GM23338 (cell line): ENCODE measurements around the gene DDX41.

Source experiments
- EZH2 ChIP-seq: fragments of 200-600 bp; sonication (generic); IDR thresholded peaks from one replicate; pipeline ENCODE4 v1.8.0; 2017; ENCODE audit warnings: antibody characterized with exemption, mild to moderate bottlenecking, low read depth; ENCODE audit not compliant: unreplicated experiment
- JUNB ChIP-seq: IDR thresholded peaks from one replicate; pipeline ENCODE4 v1.6.1; 2016; ENCODE audit warnings: antibody characterized with exemption; ENCODE audit not compliant: unreplicated experiment
- POLR2AphosphoS5 ChIP-seq: IDR thresholded peaks from 2 replicates; pipeline ENCODE4 v1.6.1; 2016; ENCODE audit warnings: antibody characterized with exemption, low read depth
- REST ChIP-seq: IDR thresholded peaks from one replicate; pipeline ENCODE4 v1.6.1; 2018; ENCODE audit warnings: antibody characterized with exemption; ENCODE audit not compliant: unreplicated experiment
- ZNF331 ChIP-seq: fragments of 250-450 bp; sonication (Bioruptor Pico); IDR thresholded peaks from 2 replicates; pipeline ENCODE4 v1.5.0; 2020; ENCODE audit warnings: low read depth, mild to moderate bottlenecking, moderate library complexity
- TF ChIP-seq, protein P1 (sequence below), 2 experiments: fragments of 200-600 bp in 1 of 2; sonication (generic) in 1 of 2; conservative IDR thresholded peaks; 2 replicates each; pipeline versions ENCODE4 v1.5.1 to v1.6.1; 2016 to 2017; ENCODE audit warnings: antibody characterized with exemption in 2 of 2, low read depth in 2 of 2, mild to moderate bottlenecking in 2 of 2, moderate library complexity in 1 of 2

GRCh38 chr5:177497292-177498012 lies 19.3 kb downstream of the DDX41 start, which contains the start of gene PDLIM7:
- TF ChIP-seq, protein P1, sequence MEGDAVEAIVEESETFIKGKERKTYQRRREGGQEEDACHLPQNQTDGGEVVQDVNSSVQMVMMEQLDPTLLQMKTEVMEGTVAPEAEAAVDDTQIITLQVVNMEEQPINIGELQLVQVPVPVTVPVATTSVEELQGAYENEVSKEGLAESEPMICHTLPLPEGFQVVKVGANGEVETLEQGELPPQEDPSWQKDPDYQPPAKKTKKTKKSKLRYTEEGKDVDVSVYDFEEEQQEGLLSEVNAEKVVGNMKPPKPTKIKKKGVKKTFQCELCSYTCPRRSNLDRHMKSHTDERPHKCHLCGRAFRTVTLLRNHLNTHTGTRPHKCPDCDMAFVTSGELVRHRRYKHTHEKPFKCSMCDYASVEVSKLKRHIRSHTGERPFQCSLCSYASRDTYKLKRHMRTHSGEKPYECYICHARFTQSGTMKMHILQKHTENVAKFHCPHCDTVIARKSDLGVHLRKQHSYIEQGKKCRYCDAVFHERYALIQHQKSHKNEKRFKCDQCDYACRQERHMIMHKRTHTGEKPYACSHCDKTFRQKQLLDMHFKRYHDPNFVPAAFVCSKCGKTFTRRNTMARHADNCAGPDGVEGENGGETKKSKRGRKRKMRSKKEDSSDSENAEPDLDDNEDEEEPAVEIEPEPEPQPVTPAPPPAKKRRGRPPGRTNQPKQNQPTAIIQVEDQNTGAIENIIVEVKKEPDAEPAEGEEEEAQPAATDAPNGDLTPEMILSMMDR (conservative IDR thresholded peaks at IDR 0.05; ENCODE audit: low read depth in 2 of 2): peak in 1 of 2 experiments; percentile 23; a peak in 1 of 4 replicates
- TF ChIP-seq POLR2AphosphoS5 (peak; percentile 93), ZNF331 (CRISPR knock-in tag) (no peak), JUNB (no peak), REST (no peak), EZH2 (no peak)
